NT2/D1 (cell line): Measurements from ENCODE around the gene SERINC2.

Experiments used
- SUZ12 ChIP-seq: IDR thresholded peaks from 2 replicates; pipeline ENCODE4 v1.6.1; 2011; ENCODE audit not compliant: insufficient read length, insufficient read depth; ENCODE audit errors: extremely low read depth
- YY1 ChIP-seq: IDR thresholded peaks from 2 replicates; pipeline ENCODE4 v1.6.1; 2011; ENCODE audit not compliant: insufficient read length, insufficient read depth

DNA sequence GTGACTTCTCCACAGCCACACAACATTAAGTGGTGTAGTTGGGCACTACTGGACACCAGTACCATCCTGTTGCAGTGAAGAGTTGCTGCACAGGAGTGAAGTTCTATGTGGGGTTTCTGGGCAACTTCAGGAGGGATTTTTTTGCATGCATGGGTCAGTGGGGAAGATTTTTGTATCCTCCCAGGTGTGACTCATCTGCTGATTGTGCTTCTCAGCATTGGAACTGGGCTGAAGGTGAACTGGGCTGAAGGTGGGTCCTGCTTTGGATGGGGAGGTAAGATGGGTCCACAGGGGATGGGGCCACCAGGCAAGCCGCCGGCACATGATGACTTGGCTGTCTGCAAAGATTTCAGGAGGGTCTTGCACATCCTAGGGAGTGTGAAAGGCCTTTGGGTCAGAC is 2.6 kb downstream of the SERINC2 start:
- TF ChIP-seq YY1 (no peak), SUZ12 (no peak)
